GM19463 (cell line): ENCODE measurements around the gene B3GNT2.
"Not testable (repeated sequence)": the region's sequence is repeated elsewhere in the genome, so short reads cannot be mapped to it uniquely, and the experiment has no call there.

ENCODE experiments used
- ATAC-seq: cut with Tn5 transposase; IDR thresholded peaks from one replicate; pipeline ENCODE4 v1.9.1; 2021; ENCODE audit warnings: mild to moderate bottlenecking, moderate library complexity; ENCODE audit not compliant: unreplicated experiment

The B3GNT2 gene

GRCh38 chr2:62234755-62235655, 39.1 kb downstream of the B3GNT2 start:
- no peak for ATAC-seq

DNA sequence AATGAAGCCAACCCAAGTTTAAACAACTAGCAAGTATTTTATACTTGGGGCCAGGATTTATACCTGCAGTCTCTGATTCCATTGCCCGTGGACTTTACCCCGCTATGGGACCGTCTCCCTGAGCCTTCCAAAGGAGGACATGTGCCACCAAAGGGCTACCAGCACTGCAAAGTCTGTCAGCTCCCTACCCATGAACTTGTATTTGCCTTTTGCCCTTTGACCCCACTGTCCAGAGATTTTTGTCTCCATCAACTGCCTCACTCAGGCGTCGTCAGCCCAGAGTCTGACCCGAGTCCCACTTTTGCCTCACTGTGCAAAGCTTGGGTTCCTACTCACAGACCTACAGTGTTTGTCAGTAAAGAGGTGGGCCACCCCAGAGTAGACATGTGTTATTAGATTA, 40.6 kb downstream of the B3GNT2 start:
- ATAC-seq: no peak

GRCh38 chr2:62238236-62238635, 42.3 kb downstream of the B3GNT2 start:
- no peak for ATAC-seq

DNA sequence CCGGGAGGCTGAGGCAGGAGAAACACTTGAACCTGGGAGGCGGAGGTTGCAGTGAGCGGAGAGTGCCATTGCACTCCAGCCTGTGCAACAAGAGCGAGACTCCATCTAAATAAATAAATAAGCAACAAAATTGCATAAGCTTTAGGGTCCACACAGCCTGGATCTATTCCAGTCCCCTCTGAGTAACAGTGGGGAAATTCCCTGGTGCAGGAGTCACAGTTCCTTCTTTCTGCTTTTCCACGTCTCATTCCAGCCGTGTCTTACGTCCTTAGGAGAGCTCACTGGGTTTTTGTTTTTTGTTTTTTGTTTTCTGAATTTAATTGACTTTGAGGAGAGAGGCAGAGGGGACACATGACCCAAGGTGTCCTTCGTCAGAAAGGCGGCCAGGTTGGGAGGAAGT, 44.6 kb downstream of the B3GNT2 start:
- no peak for ATAC-seq

GRCh38 chr2:62243983-62244382, 48.1 kb downstream of the B3GNT2 start:
- ATAC-seq: no peak

GRCh38 chr2:62248226-62248625, 52.3 kb downstream of the B3GNT2 start:
- no peak for ATAC-seq

GRCh38 chr2:62250239-62250638, 54.3 kb downstream of the B3GNT2 start:
- no peak for ATAC-seq

- no peak for ATAC-seq
Observed at GRCh38 chr2:62254424-62255266, 58.7 kb downstream of the B3GNT2 start.

GRCh38 chr2:62257466-62257865, 61.6 kb downstream of the B3GNT2 start:
- ATAC-seq: no peak

- no peak for ATAC-seq
Observed at GRCh38 chr2:62263076-62263715, 67.3 kb downstream of the B3GNT2 start.

GRCh38 chr2:62264186-62264585, 68.3 kb downstream of the B3GNT2 start:
- ATAC-seq: no peak

DNA sequence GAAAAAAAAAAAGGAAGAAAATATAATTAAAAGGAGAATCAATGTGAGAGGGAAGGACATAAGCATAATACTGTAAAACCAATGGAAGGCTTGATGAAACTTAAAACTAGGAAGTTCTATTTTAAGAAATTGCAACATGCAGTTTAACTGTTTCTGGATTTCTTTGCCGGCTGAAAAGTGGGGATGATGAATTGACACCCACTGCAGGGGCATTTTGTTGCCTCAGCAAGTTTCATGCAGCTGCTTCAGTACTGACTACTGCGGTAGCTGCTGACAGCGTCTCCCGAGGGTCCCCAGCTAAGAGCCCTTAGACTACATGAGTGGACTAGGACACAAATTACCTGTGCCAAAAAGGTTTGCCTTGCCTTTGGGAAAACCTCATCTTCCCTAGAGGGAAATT, 69.2 kb downstream of the B3GNT2 start:
- no peak for ATAC-seq

GRCh38 chr2:62266433-62267038, 70.6 kb downstream of the B3GNT2 start:
- ATAC-seq: no peak

DNA sequence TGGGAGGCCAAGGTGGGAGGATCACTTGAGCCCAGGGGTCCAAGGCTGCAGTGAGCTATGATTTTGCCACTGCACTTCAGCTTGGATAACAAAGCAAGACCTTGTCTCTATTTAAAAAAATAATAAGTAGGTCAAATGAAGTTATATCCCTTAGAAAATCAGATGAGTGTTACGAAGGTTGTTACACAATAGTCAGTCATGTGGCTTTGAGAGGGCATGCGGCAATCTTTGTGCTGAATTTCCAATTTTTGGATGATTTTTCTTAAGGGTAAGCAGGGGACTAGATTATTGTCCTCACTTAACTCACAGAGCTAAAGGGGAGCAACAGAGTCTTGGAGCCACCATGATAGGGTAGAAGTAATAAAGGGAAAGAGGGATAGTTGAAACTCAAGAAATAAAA, 71.8 kb downstream of the B3GNT2 start:
- no peak for ATAC-seq

- ATAC-seq: not testable (repeated sequence)
Observed at GRCh38 chr2:62268681-62269188, 72.8 kb downstream of the B3GNT2 start.

GRCh38 chr2:62270728-62271127, 74.8 kb downstream of the B3GNT2 start:
- ATAC-seq: no peak
